Measurements from ENCODE around the gene CPB1.

CPB1 gene

GRCh38 chr3:148839805-148840204, 12.2 kb downstream of the CPB1 start:
- FAIRE-seq, result no peak

- FAIRE-seq, result no peak
Measured at GRCh38 chr3:148840451-148840850, 12.8 kb downstream of the CPB1 start.

- no peak for FAIRE-seq
Measured at GRCh38 chr3:148845756-148846395, 18.3 kb downstream of the CPB1 start.

GRCh38 chr3:148847351-148847750, 19.7 kb downstream of the CPB1 start:
- FAIRE-seq, result no peak

GRCh38 chr3:148848410-148848809, 20.8 kb downstream of the CPB1 start:
- no peak for FAIRE-seq

- FAIRE-seq, result no peak
Measured at GRCh38 chr3:148852271-148852992, 24.8 kb downstream of the CPB1 start.

- no peak for FAIRE-seq
Measured at GRCh38 chr3:148853076-148853475, 25.5 kb downstream of the CPB1 start.

GRCh38 chr3:148854061-148854460, 26.4 kb downstream of the CPB1 start:
- FAIRE-seq, result no peak

GRCh38 chr3:148856384-148856783, 28.8 kb downstream of the CPB1 start:
- FAIRE-seq, result no peak

- no peak for FAIRE-seq
Measured at GRCh38 chr3:148857316-148857715, 29.7 kb downstream of the CPB1 start.

- FAIRE-seq, result peak; percentile 64
Measured at GRCh38 chr3:148861277-148861869, 33.8 kb downstream of the CPB1 start.

GRCh38 chr3:148863297-148863696, 35.7 kb downstream of the CPB1 start:
- no peak for FAIRE-seq

- no peak for FAIRE-seq
Measured at GRCh38 chr3:148863814-148864213, 36.2 kb downstream of the CPB1 start.

GRCh38 chr3:148865049-148865448, 37.4 kb downstream of the CPB1 start, which contains the start of gene CPA3:
Gene CPA3 (plus strand): TSS chr3:148865296. CDS start chr3:148865308, 12 bp downstream.
- FAIRE-seq, result no peak

- FAIRE-seq, result no peak
Measured at GRCh38 chr3:148866261-148866660, 38.6 kb downstream of the CPB1 start.

GRCh38 chr3:148873270-148873927, 45.8 kb downstream of the CPB1 start:
- no peak for FAIRE-seq

GRCh38 chr3:148873977-148874376, 46.4 kb downstream of the CPB1 start:
- FAIRE-seq, result no peak

- FAIRE-seq, result no peak
Measured at GRCh38 chr3:148878095-148878494, 50.5 kb downstream of the CPB1 start.

GRCh38 chr3:148879256-148879655, 51.6 kb downstream of the CPB1 start:
- FAIRE-seq, result no peak

- no peak for FAIRE-seq
Measured at GRCh38 chr3:148880681-148881080, 53.1 kb downstream of the CPB1 start.

GRCh38 chr3:148881286-148881685, 53.7 kb downstream of the CPB1 start:
- FAIRE-seq, result no peak

GRCh38 chr3:148882288-148882687, 54.7 kb downstream of the CPB1 start:
- FAIRE-seq, result no peak

GRCh38 chr3:148883163-148883562, 55.6 kb downstream of the CPB1 start:
- no peak for FAIRE-seq

GRCh38 chr3:148884261-148884660, 56.6 kb downstream of the CPB1 start:
- no peak for FAIRE-seq
